WTC11 (cell line): Measurements from ENCODE around the gene CABP1.

ENCODE experiments used
- ATF2 ChIP-seq: sonication (generic); formaldehyde crosslinking; IDR thresholded peaks from 2 replicates; pipeline ENCODE4 v1.8.1; 2022; ENCODE audit warnings: low read depth, missing genetic modification reagents, borderline replicate concordance
- CTCF ChIP-seq: fragments of 200-600 bp; IDR thresholded peaks from 2 replicates; pipeline ENCODE4 v1.8.0; 2022; ENCODE audit warnings: antibody characterized with exemption
- MAX ChIP-seq: sonication (generic); formaldehyde crosslinking; IDR thresholded peaks from 2 replicates; pipeline ENCODE4 v1.8.0; 2022; ENCODE audit warnings: mild to moderate bottlenecking, missing genetic modification reagents
- NFE2L1 ChIP-seq: sonication (generic); formaldehyde crosslinking; IDR thresholded peaks from 2 replicates; pipeline ENCODE4 v1.8.1; 2023; ENCODE audit warnings: missing genetic modification reagents
- TP53 ChIP-seq: sonication (generic); formaldehyde crosslinking; IDR thresholded peaks from 2 replicates; pipeline ENCODE4 v1.8.1; 2023; ENCODE audit warnings: mild to moderate bottlenecking, missing genetic modification reagents
- USF2 ChIP-seq: sonication (generic); formaldehyde crosslinking; IDR thresholded peaks from 2 replicates; pipeline ENCODE4 v1.8.1; 2023; ENCODE audit warnings: mild to moderate bottlenecking, missing genetic modification reagents, moderate library complexity

GRCh38 chr12:120662879-120663278, 22.5 kb downstream of the CABP1 start:
- no peak for TF ChIP-seq CTCF
- no peak for TF ChIP-seq TP53 (CRISPR knock-in tag)
- TF ChIP-seq MAX (CRISPR knock-in tag), result no peak
- TF ChIP-seq USF2 (CRISPR knock-in tag), result no peak
- no peak for TF ChIP-seq NFE2L1 (CRISPR knock-in tag)
- TF ChIP-seq ATF2, result no peak
